ENCODE data around the gene RAPGEF1.

DNA sequence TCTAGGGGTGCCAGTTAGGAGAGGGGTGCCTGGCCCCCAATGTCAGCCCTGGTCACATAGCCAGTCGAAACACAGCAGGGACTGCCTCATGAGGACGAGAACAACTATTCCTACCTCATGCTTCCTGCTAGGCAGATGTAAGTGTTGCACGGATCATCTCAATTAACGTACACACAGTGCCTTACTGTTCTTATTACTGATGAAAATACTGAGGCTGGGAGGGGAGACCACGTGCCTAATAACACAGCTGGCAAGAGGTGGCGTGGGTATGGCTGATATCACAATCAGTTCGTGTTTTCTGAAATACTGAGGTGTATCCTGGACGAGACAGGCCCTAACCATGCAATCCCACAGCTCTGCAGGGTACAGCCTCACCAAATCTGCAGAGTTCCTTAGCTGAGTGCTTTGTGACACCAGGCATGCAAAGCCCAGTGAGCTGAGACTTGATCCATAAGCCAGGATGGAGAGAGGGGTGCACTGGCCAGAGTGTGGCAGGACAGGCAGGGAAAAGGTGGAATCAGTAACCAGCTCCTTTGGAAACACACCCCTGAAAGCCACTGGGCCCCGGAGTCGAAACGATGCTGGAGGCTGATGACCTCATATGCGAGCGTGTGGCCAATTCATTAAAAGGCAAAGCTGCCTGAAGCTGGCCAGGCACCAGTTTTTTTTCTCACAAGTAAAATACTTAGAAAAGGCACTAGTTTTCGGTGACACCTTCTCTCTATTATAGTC, 130.6 kb downstream of the RAPGEF1 start:
- TF ChIP-seq CTCF (IDR thresholded peaks at IDR 0.05) (no peak), ZFX (IDR thresholded peaks at IDR 0.05; ENCODE audit: borderline replicate concordance) (no peak)

All from 22Rv1 (cell line).